ENCODE data around the gene IGSF3.

Gene IGSF3

GRCh38 chr1:116676291-116676690, 8.8 kb upstream of the IGSF3 start:
- CTCF ChIA-PET = interaction anchor here (0.8 to 2.0 kb wide), 3 partner anchors 13 to 240 kb away, joined by 3 to 5 read pairs (median 4); no protein-coding TSS in a partner anchor
- POLR2A ChIA-PET = no interaction called here
- no peak for TF ChIP-seq CTCF (IDR thresholded peaks at IDR 0.05; ENCODE audit: control extremely low read depth, extremely low read depth, low read depth, missing control alignments)
- no peak for DNase-seq (ENCODE audit: extremely low spot score)

- TF ChIP-seq CTCF (IDR thresholded peaks at IDR 0.05; ENCODE audit: control extremely low read depth, extremely low read depth, low read depth, missing control alignments) = no peak
- no peak for DNase-seq (ENCODE audit: extremely low spot score)
- POLR2A ChIA-PET = no interaction called here
- CTCF ChIA-PET = interaction anchor here (2.0 to 4.6 kb wide), 2 partner anchors 12 to 102 kb away, joined by 5 to 48 read pairs; no protein-coding TSS in a partner anchor
Observed at GRCh38 chr1:116674751-116675150, 7.2 kb upstream of the IGSF3 start.

GRCh38 chr1:116674011-116674531, 6.5 kb upstream of the IGSF3 start:
- ChIA-PET POLR2A (no interaction called here), CTCF (interaction anchor here (1.3 to 4.6 kb wide), 6 partner anchors 9 to 212 kb away, joined by 3 to 48 read pairs (median 8); no protein-coding TSS in a partner anchor)
- TF ChIP-seq CTCF (IDR thresholded peaks at IDR 0.05; ENCODE audit: control extremely low read depth, extremely low read depth, low read depth, missing control alignments) = no peak
- DNase-seq (ENCODE audit: extremely low spot score) = no peak

GRCh38 chr1:116671912-116672311, 4.4 kb upstream of the IGSF3 start:
- no peak for TF ChIP-seq CTCF (IDR thresholded peaks at IDR 0.05; ENCODE audit: control extremely low read depth, extremely low read depth, low read depth, missing control alignments)
- DNase-seq (ENCODE audit: extremely low spot score) = no peak
- POLR2A ChIA-PET = interaction anchor here (0.6 kb wide), 1 partner anchor 531 kb away, joined by 3 read pairs; no protein-coding TSS in a partner anchor

GRCh38 chr1:116671072-116671760, 3.7 kb upstream of the IGSF3 start:
- ChIA-PET POLR2A (interaction anchor here (0.6 kb wide), 1 partner anchor 531 kb away, joined by 3 read pairs; no protein-coding TSS in a partner anchor), CTCF (interaction anchor here (0.9 to 4.6 kb wide), 11 partner anchors 9 to 98 kb away, joined by 3 to 48 read pairs (median 6); no protein-coding TSS in a partner anchor)
- no peak for TF ChIP-seq CTCF (IDR thresholded peaks at IDR 0.05; ENCODE audit: control extremely low read depth, extremely low read depth, low read depth, missing control alignments)
- no peak for DNase-seq (ENCODE audit: extremely low spot score)

More at GRCh38 chr1:116671912-116672311, 4.4 kb upstream of the IGSF3 start:
- CTCF ChIA-PET = interaction anchor here (0.9 to 4.6 kb wide), 21 partner anchors 8 to 533 kb away, joined by 3 to 48 read pairs (median 4); no protein-coding TSS in a partner anchor

GRCh38 chr1:116668277-116668676, 744 bp upstream of the IGSF3 start:
- POLR2A ChIA-PET = no interaction called here
- TF ChIP-seq CTCF (IDR thresholded peaks at IDR 0.05; ENCODE audit: control extremely low read depth, extremely low read depth, low read depth, missing control alignments) = no peak
- DNase-seq (ENCODE audit: extremely low spot score) = no peak
- CTCF ChIA-PET = interaction anchor here (1.4 to 2.7 kb wide), 2 partner anchors 10 to 94 kb away, joined by 4 to 18 read pairs; no protein-coding TSS in a partner anchor
